GM18519 (cell line): ENCODE data around the gene ANO6.

Source experiments
- ATAC-seq: cut with Tn5 transposase; IDR thresholded peaks from one replicate; pipeline ENCODE4 v1.9.1; 2021; ENCODE audit warnings: mild to moderate bottlenecking, moderate library complexity; ENCODE audit not compliant: unreplicated experiment, low FRiP score

Gene ANO6

DNA sequence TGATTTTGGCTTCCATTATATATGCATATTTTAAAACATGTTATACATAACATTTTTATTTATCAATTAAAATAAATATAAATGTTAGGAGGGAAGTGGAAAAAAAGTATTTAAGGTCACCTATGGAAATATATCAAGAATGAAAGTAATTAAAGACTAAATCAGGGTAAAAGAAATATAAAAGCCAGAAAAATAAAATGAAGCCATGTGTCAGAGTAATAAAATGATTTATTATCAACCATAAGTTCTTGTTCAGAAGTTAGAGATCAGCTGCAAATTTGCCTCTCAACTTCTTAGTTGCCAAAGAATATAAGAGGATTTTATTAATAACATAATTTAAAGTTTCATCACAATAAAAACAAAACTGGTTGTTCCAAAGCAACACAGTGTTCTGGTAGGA is 121.9 kb downstream of the ANO6 start:
- no peak for ATAC-seq

DNA sequence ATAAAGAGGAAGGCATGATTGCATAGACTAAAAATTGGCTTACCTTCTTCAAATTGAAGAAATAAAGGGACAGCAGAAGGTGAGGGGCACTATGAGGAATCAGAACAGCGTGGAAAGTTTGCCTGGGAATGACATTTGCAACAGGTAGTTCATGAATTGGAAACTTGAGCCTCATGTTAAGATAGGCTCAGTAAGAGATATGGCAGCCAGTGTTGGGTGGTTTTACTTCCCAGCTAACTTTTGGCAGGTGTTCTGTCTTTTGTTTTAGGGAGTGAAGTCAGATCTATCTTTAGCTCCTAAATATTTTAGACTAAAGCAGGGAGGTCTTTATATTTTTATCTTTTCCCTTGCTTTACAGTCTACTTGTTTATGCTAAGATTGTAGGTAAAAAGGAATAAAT is 122.4 kb downstream of the ANO6 start:
- ATAC-seq: no peak

GRCh38 chr12:45339035-45339434 is 123.1 kb downstream of the ANO6 start:
- ATAC-seq: no peak

GRCh38 chr12:45342171-45342570 is 126.3 kb downstream of the ANO6 start:
- ATAC-seq: no peak

DNA sequence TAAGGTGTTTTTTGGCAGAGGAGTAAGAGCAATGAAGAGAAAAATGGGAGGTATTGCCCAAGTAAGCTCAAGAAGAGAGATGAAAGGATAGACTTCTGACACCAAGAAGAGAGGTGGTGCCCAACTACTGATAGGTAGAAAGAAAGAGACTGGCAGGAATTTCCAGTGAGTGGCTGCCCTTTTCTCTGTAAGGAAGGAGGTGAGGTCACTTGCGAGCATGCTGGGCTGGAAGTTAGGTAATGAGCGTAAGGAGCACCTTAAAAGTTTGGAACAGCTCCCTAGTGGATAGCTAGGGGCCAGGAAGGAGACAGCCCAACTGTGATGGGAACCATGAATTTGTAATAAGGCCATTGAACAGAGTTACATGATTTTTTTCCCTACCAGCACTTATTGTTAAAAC is 127.0 kb downstream of the ANO6 start:
- ATAC-seq: no peak

GRCh38 chr12:45343269-45344051 is 127.6 kb downstream of the ANO6 start:
- no peak for ATAC-seq

- no peak for ATAC-seq
These were observed 132.4 kb downstream of the ANO6 start for GRCh38 chr12:45348311-45348710.

DNA sequence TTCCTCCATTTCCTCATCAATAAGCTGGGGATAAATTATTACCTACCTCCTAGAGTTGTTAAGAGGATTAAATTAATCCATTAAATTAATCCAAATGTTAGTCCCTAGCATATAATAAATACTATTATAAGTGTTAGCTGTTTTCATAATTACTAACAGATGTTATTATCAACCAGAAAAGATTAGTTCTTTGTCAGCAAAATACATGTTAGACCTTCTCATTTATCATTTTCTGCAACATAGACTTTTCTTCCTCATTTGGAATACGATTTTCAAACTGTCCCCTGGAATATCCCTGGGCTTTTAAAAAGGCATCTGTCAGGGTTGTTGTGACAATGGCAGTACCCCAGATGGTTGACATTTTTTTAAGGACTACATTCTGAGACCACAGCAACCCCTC is 133.1 kb downstream of the ANO6 start:
- no peak for ATAC-seq

- ATAC-seq: no peak
These were observed 134.0 kb downstream of the ANO6 start for GRCh38 chr12:45349916-45350315.

DNA sequence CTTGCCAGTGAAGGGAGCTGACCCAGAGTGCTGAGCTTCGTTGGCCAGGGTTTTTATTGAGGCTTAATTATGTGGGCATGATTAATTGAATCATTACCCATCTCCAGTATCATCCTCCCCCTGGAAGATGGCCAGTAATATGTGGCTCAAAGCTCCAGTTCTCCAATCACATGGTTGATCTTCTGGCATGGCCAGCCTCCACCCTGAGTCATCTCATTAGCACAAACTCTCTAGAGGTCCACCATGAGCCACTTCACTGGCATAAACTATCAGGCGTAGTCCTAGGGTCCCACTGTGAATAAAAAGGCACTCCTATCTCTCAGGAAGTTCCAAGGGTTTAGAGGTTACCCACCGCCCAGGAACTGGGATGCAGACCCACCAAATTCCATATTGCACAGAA is 135.0 kb downstream of the ANO6 start:
- no peak for ATAC-seq

GRCh38 chr12:45351921-45352670 is 136.2 kb downstream of the ANO6 start:
- ATAC-seq: no peak

GRCh38 chr12:45353944-45354343 is 138.0 kb downstream of the ANO6 start:
- no peak for ATAC-seq

GRCh38 chr12:45354399-45354798 is 138.5 kb downstream of the ANO6 start:
- peak; percentile 60 for ATAC-seq

DNA sequence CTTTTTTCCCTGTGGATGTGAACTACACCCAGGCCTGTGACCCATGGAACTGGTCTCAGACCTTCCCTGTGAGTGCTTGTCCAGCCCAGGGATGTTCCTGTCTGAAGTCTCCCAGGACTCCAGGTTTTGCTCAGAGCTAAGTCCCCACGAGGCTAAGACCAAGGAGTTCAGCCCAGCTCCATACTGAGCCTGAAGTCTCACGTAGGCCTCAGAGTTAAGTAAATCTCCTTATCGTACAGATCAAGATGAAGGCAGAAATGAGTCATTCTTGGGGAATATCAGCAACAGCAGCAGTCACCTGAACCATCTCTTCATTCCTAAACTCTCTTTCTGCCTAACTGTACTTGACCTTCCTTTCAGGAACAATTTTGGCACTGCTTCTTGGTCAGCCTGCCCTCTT is 139.8 kb downstream of the ANO6 start:
- no peak for ATAC-seq

DNA sequence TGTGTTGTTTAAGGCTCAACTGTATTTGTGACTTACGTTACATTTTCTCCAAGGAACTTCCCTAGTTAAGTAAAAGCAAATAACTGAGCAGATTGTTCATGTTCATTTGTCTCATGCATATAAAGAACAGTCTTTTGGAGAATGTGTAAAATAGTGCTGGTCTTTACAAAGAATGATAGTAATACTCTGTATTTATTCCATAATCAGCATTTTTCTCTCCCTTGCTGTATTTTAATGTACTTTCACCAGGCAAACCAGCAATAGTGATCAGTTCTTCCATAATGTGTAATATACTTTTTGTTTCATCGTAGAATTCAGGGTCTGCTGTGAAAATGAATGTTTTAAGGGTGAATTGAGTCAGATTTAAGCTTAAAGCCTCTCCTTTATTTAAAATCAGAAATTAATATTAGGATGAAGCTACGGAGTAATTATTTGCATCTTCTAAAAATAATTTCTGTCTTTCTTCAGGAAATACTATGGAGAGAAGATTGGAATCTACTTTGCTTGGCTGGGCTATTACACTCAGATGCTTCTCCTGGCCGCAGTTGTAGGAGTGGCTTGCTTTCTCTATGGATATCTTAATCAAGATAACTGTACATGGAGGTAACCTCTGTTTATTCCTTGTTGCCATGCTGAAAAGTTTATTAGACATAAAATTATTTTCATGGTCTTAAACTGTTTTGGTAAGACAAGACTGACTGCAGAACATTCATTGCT is 141.1 kb downstream of the ANO6 start:
- ATAC-seq: no peak

- ATAC-seq: no peak
These were observed 141.9 kb downstream of the ANO6 start for GRCh38 chr12:45357539-45358417.

GRCh38 chr12:45362291-45362690 is 146.4 kb downstream of the ANO6 start:
- no peak for ATAC-seq

- ATAC-seq: no peak
These were observed 148.0 kb downstream of the ANO6 start for GRCh38 chr12:45363903-45364302.

- no peak for ATAC-seq
These were observed 153.1 kb downstream of the ANO6 start for GRCh38 chr12:45368841-45369489.

GRCh38 chr12:45377815-45378214 is 161.9 kb downstream of the ANO6 start:
- no peak for ATAC-seq
